Measurements from ENCODE around the gene YAF2. TPM values are rescaled to one million over a fixed set of nuclear protein-coding genes. Genes with fewer than 3 reads are reported as not detected.

Gene YAF2
- total RNA-seq, 1 donor from 2014 or later: 18.0 TPM

GRCh38 chr12:42143452-42144157 is 94.4 kb downstream of the YAF2 start:
- ATAC-seq: no peak

DNA sequence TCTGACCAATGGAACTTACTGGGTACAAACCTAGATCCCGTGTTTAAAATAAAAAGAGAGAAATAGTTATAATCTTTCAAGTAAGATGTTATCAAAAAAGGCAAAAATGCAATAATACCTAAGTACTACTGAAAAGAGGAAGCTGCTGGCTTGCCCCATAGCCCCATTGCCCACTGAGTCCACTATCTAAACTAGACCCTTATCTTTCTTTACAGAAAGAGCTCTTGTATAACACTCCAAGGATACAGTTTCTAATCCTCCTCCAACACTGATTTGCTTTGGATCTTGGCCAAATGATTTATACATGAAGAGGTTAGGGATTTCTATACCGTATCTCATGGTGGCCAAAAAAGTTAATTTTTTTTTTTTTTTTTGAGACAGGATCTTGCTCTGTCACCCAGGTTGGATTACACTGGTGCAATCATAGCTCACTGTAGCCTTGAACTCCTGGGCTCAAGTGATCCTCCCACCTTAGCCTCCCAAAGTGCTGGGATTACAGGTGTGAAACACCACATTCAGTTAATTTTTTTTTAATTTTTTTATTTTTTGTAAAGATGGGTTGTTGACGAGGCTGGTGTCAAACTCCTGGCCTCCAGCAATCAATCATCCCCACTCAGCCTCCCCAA is 96.0 kb downstream of the YAF2 start:
- ATAC-seq: no peak

GRCh38 chr12:42140901-42141300 is 97.1 kb downstream of the YAF2 start:
- no peak for ATAC-seq

- peak; percentile 64 for ATAC-seq
These were observed 102.7 kb downstream of the YAF2 start for GRCh38 chr12:42135259-42135814.

DNA sequence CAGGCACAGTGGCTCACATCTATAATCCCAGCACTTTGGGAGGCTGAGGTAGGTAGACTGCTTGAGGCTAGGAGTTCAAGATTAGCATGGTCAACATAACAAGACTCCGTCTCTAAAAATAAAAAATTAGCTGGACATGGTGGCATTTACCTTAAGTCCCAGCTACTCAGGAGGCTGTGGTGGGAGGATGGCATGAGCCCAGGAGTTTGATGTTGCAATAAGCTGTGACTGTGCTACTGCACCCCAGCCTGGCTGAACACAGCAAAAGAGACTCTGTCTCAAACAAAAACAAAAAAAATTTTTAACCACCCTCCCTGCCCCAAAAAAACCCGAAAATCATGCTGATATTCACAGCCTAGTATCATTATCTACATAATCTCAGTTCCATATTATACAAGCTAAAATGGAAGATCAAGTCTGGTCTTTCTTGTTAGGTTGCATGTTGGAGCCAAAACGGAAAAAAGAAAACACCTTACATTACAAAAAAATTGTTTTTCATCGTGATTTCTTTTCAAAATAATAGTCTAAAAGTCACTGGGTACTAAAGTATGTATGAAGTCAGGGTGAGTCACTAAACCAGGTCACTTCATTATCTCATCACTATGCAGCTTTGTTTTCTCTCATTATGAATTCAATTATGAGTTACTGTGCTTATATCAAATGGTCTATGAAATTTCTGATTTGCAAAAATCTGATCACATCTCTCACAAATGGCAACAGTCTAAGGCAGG is 107.2 kb downstream of the YAF2 start:
- peak; percentile 56 for ATAC-seq

- peak; percentile 73 for ATAC-seq
These were observed 108.3 kb downstream of the YAF2 start for GRCh38 chr12:42129595-42130204.

DNA sequence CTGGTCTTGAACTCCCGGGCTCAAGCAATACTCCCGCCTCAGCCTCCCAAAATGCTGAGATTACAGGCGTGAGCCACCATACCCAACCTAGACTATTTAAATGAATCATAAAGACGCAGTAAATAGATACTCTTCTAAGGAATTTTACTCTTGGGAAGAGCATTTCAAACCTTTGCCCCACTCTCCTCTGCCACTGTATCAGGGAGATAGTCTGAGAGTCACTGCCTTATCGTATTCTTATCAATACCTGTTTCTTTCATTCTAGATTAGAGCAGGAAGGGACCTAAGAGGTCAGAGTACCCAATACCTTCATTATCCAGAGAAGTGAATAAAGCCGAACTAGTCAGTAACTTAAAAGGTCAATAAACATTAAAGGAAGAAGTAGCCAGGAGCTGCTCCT is 109.2 kb downstream of the YAF2 start:
- ATAC-seq: no peak

- ATAC-seq: peak; percentile 30
These were observed 109.7 kb downstream of the YAF2 start for GRCh38 chr12:42128327-42128726.

- ATAC-seq: no peak
These were observed 111.1 kb downstream of the YAF2 start for GRCh38 chr12:42126963-42127362.

DNA sequence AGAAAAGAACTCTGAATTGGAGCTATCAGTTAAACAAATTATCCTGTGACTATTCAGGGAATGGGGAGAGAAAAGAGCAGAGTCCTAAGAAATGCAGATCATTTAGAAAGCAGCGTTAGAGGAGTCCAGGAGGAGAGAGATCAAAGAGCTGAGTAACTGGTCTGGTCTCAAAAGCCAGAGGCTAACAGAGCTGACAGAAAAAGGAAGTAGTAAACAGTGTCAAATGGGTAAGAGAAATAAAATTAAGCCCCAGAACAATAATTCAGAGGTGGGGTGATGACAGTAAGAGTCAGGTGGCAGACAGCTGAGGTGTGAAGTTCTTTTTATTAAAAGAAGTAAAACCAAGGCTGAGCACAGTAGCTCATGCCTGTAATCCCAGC is 112.7 kb downstream of the YAF2 start:
- peak; percentile 45 for ATAC-seq

DNA sequence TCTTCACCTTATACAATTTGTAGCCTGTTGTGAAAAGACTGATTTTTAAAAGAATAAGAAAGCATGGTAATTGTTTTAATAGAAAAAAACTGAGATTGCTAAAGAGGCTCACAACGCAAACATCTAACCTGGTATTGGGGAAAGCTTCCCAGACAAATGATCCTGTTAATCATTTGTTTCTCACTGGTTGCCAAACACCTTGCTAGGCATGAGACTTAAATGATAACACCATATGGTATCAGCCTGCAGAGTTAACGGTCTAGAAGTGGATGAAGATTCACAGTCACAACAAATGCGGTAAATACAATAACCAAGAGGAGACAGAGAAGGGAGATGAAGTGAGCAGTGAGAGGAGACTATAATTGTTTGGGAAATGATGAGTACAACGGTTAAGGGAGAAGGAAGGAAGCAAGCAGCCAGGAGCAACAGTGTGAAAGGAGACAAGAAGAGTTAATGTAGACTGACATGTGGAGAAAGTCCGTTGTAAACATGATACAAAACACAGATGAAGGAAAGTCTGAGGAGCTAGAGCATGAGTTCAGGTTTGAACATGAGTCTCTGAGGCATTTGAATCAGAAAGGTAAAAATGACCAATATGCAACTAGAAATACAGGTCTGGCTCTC is 113.2 kb downstream of the YAF2 start:
- no peak for ATAC-seq

DNA sequence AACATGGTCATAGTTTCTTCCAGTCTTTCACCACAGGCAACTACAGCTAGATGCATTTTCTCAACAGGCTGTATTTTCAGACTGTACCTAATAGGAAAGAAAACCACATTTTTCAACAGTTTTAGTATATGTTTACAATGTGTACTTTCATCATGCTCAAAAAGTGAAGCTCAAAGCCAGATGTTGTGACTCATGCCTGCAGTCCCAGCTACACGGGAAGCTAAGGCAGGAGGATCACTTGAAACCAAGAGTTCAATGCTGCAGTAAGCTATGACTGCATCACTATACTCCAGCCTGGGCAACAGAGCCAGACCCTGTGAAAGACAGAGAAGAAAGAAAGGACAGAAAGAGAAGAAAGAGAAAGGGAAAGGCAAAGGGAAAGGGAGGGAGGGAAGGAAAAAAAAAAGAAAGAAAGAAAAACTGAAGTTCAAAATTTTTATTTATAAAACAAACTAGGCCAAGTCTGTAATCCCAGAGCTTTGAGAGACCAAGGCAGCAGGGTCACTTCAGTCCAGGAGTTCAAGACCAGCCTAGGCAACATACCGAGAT is 118.9 kb downstream of the YAF2 start:
- no peak for ATAC-seq

- ATAC-seq: no peak
These were observed 119.7 kb downstream of the YAF2 start for GRCh38 chr12:42118136-42118879.

- no peak for ATAC-seq
These were observed 129.0 kb downstream of the YAF2 start for GRCh38 chr12:42109031-42109430.

Other genes starting within 250 kb of the YAF2 start
- gene GXYLT1, start 93.4 kb downstream of the YAF2 start, total RNA-seq: 3.7 TPM
- gene ZCRB1, start 87.8 kb upstream of the YAF2 start, total RNA-seq: 36.3 TPM
- 29.3 TPM for gene PPHLN1, start 87.9 kb upstream of the YAF2 start, total RNA-seq